Activated naive CD4-positive, alpha-beta T cell (primary cell): ENCODE data around the gene PGA4.
"Not testable (repeated sequence)": the region's sequence is repeated elsewhere in the genome, so short reads cannot be mapped to it uniquely, and the experiment has no call there.

Experiments
- DNase-seq, 4 experiments: peaks; one replicate each; lab custom pipeline; 2025; lab: John Stamatoyannopoulos, UW

Gene PGA4

GRCh38 chr11:61222047-61222446, at the start of gene PGA4:
TSS of gene PGA4 (plus strand) at chr11:61222347. CDS start at chr11:61222401, 54 bp downstream.
- DNase-seq: not testable (repeated sequence)

- no peak for DNase-seq
These were observed 49.8 kb upstream of the PGA4 start for GRCh38 chr11:61172356-61172755.

GRCh38 chr11:61172888-61173287, 49.3 kb upstream of the PGA4 start:
- DNase-seq: no peak

- DNase-seq: no peak
These were observed 48.7 kb upstream of the PGA4 start for GRCh38 chr11:61173456-61173855.

GRCh38 chr11:61174273-61174672, 47.9 kb upstream of the PGA4 start:
- no peak for DNase-seq

GRCh38 chr11:61174949-61175348, 47.2 kb upstream of the PGA4 start:
- no peak for DNase-seq

- no peak for DNase-seq
These were observed 45.7 kb upstream of the PGA4 start for GRCh38 chr11:61176446-61176845.

- not testable (repeated sequence) for DNase-seq
These were observed 41.9 kb upstream of the PGA4 start for GRCh38 chr11:61180205-61180604.

GRCh38 chr11:61181489-61181888, 40.7 kb upstream of the PGA4 start:
- no peak for DNase-seq

- no peak for DNase-seq
These were observed 38.5 kb upstream of the PGA4 start for GRCh38 chr11:61183645-61184044.

GRCh38 chr11:61186504-61186903, 35.6 kb upstream of the PGA4 start:
- no peak for DNase-seq

GRCh38 chr11:61187505-61188130, 34.5 kb upstream of the PGA4 start:
- peak; percentile 29 to 70 (median 66) for DNase-seq

- DNase-seq: no peak
These were observed 32.2 kb upstream of the PGA4 start for GRCh38 chr11:61189933-61190332.

- no peak for DNase-seq
These were observed 28.6 kb upstream of the PGA4 start for GRCh38 chr11:61193596-61193995.

GRCh38 chr11:61194169-61194671, 27.9 kb upstream of the PGA4 start:
- DNase-seq: no peak

- DNase-seq: no peak
These were observed 27.0 kb upstream of the PGA4 start for GRCh38 chr11:61194981-61195695.

GRCh38 chr11:61195719-61196118, 26.4 kb upstream of the PGA4 start:
- no peak for DNase-seq

- no peak for DNase-seq
These were observed 23.8 kb upstream of the PGA4 start for GRCh38 chr11:61198361-61198760.

GRCh38 chr11:61198948-61199523, 23.1 kb upstream of the PGA4 start:
- DNase-seq: no peak

- DNase-seq: no peak
These were observed 20.7 kb upstream of the PGA4 start for GRCh38 chr11:61201476-61201875.

GRCh38 chr11:61202950-61203746, 19.0 kb upstream of the PGA4 start, which contains the start of gene PGA3:
TSS of gene PGA3 (plus strand) at chr11:61203515. CDS start at chr11:61203565, 50 bp downstream.
- not testable (repeated sequence) for DNase-seq

GRCh38 chr11:61203873-61204272, 18.3 kb upstream of the PGA4 start:
- DNase-seq: not testable (repeated sequence)
